Right cardiac atrium (tissue), 5 donors: ENCODE measurements around the gene GNAI2. TPM values are rescaled to one million over a fixed set of nuclear protein-coding genes. Genes with fewer than 3 reads are reported as not detected.
"Not testable (repeated sequence)": the region's sequence is repeated elsewhere in the genome, so short reads cannot be mapped to it uniquely, and the experiment has no call there.

Experiments used
- ATAC-seq, 2 donors: fragments of 200-7000 bp; cut with Tn5 transposase; one replicate each; pipeline versions ENCODE4 v1.8.0 to v1.9.1; 2020; ENCODE audit warnings: moderate library complexity in 2 of 2, mild to moderate bottlenecking in 1 of 2
- DNase-seq, 3 donors: peaks; one replicate each; pipeline ENCODE4 v3.0.0-alpha.2; 2020
- H3K27ac ChIP-seq: one replicate; pipeline ENCODE4 v1.5.1; 2013; ENCODE audit warnings: mild to moderate bottlenecking, low read length, control low read depth, moderate library complexity
- H3K27me3 ChIP-seq: one replicate; pipeline ENCODE4 v1.6.1; 2013; ENCODE audit not compliant: control insufficient read depth, insufficient read depth
- H3K4me1 ChIP-seq: one replicate; pipeline ENCODE4 v1.6.1; 2013; ENCODE audit warnings: low read length; ENCODE audit not compliant: control insufficient read depth, insufficient read depth
- H3K4me3 ChIP-seq: one replicate; pipeline ENCODE4 v1.5.1; 2013; ENCODE audit warnings: low read length, control low read depth
- H3K9me3 ChIP-seq: one replicate; pipeline ENCODE4 v1.6.1; 2013; ENCODE audit warnings: low read length; ENCODE audit not compliant: control insufficient read depth
- WGBS: extraction: QIAGEN DNeasy Blood & Tissue Kit; methylation state at CpG from one replicate; pipeline ENCODE4 v1.1.7; 2013; 5-methylcytosine and 5-hydroxymethylcytosine counted together
- intact Hi-C, 4 donors: fragments of 100-400 bp; cut with DNase I; formaldehyde crosslinking; loops; one replicate each; pipeline versions ENCODE4 v1.11.0 to v1.14.0; 2022 to 2023
- polyA plus RNA-seq: library from polyadenylated mRNA; stranded (reverse); fragments of 200-250 nt; gene quantifications from one replicate; pipeline ENCODE4 v1.2.3, GENCODE V29; 2013
- total RNA-seq, 4 donors: library from RNA; stranded (reverse); fragmentation: NEBNext Ultra II Directional; extraction: Animal tissue kit (Norgen Biotek cat#: 25700); gene quantifications; one replicate each; pipeline ENCODE4 v1.2.1, GENCODE V29; 2021
- donor health status: healthy with polysubstance abuse.
- donor health status: DM: no; HTN: yes; CAD: no.
- donor health status: DM: no; HTN: no; CAD: no.
- donor health status: DM: no; HTN: yes; CAD: no; lungs with severe emphysema.
- donor health status: DM: yes; HTN: yes; CAD: no.

The GNAI2 gene
- total and polyA plus RNA-seq, 5 donors = 122 to 149 (median 148) TPM

DNA sequence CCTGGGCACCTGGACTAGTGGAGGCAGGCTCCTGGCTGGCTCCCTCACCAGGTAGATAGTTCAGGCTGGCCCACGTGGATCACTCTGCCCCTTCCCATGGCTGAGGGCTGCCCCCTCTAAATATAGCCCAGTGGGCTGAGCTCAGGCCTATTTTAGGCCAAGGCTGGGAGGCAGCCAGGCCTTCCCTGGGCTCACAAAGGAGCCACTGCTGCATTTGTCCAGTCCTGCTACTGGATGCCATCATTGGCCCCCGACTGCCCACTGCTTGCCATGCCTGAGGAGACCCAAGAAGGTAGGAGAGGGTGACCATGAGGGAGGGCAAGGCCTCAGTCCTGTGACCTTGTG is 42.8 kb downstream of the GNAI2 start, which contains the start of gene LSMEM2:
Gene LSMEM2, plus strand, starts transcription at position 208 of the 345 bp plus-strand sequence. Its CDS starts 27 bp downstream, at position 235.
- 37% methylated on average over 2 of the region's 2 CpGs for WGBS
- H3K4me1 ChIP-seq = peaks cover 2% of the 10 kb centered on the region
- ATAC-seq (peak; percentile 43 to 78), DNase-seq (peak in 2 of 3 donors; percentile 80)
- peak within 1 kb of the TSS; percentile 9 for H3K4me3 ChIP-seq
- peak within 1 kb of the TSS; percentile 89 for H3K27ac ChIP-seq
- intact Hi-C loops = loop anchor here in 2 of 4 donors (10.0 kb wide), 1 partner anchor 154 kb away; no protein-coding TSS in a partner anchor
- H3K27me3 ChIP-seq = no peaks in the 10 kb centered on the region
- no peaks in the 10 kb centered on the region for H3K9me3 ChIP-seq

DNA sequence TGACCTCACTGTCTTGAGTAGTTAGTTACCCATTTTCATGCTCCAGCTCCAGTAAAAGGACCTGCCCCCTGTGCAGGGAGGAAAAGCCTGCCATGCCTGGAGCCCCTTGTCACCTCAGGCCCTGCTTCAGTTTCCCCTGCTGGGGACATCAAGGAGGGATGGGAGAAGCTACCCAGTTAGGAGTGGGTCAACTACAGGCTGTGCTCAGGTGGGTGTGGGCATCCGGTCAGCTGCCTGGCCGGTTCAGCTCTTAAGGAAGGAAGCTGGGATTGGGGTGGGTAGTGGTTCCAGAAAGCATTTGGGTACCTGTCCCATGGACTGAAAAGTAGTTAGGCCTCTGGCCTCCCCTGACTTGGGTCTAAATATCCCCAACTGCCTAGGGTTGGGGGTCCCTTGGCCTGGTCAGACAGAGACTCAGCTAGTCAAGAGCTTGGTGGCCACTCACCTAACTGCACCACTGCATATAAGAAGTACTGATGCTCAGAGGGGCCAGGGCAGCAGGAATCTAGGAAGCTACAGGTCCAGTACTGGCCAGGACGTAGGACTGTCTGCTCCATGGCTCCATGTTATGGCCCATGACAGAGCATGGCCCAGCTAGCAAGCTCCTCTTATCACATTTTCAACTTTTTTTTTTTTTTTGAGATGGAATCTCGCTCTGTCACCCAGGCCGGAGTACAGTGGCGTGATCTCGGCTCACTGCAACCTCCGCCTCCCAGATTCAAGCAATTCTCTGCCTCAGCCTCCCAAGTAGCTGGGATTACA is 43.4 kb downstream of the GNAI2 start:
- Histone ChIP-seq H3K27ac (peak overlapping the region; percentile 89), H3K4me3 (peak overlapping the region; percentile 9), H3K27me3 (no peaks in the 10 kb centered on the region), H3K4me1 (peaks cover 2% of the 10 kb centered on the region), H3K9me3 (no peaks in the 10 kb centered on the region)
- WGBS = 81% methylated on average over 8 of the region's 8 CpGs
- intact Hi-C loops = loop anchor here in 2 of 4 donors (10.0 kb wide), 1 partner anchor 155 kb away; no protein-coding TSS in a partner anchor
- no peak for DNase-seq
- ATAC-seq = peak; percentile 2

DNA sequence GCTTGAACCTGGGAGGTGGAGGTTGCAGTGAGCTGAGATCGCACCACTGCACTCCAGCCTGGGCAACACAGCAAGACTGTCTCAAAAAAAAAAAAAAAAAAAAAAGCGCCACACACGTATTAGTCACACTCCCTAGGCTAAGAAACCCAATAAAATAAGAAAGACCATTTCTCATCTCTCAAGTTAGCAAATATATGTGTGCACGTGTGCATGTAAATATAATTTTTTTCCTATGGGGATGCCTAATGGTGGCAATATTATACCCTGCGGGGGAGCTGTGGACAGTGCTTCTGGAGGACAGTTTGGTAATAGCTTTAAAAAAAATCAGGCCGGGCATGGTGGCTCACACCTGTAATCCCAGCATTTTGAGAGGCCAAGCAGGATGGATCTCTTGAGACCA is 48.1 kb downstream of the GNAI2 start:
- ATAC-seq, H3K27ac ChIP-seq, H3K27me3 ChIP-seq, DNase-seq, H3K9me3 ChIP-seq, H3K4me3 ChIP-seq, intact Hi-C loops, H3K4me1 ChIP-seq: not testable (repeated sequence)
- 87% methylated on average over 6 of the region's 6 CpGs for WGBS

DNA sequence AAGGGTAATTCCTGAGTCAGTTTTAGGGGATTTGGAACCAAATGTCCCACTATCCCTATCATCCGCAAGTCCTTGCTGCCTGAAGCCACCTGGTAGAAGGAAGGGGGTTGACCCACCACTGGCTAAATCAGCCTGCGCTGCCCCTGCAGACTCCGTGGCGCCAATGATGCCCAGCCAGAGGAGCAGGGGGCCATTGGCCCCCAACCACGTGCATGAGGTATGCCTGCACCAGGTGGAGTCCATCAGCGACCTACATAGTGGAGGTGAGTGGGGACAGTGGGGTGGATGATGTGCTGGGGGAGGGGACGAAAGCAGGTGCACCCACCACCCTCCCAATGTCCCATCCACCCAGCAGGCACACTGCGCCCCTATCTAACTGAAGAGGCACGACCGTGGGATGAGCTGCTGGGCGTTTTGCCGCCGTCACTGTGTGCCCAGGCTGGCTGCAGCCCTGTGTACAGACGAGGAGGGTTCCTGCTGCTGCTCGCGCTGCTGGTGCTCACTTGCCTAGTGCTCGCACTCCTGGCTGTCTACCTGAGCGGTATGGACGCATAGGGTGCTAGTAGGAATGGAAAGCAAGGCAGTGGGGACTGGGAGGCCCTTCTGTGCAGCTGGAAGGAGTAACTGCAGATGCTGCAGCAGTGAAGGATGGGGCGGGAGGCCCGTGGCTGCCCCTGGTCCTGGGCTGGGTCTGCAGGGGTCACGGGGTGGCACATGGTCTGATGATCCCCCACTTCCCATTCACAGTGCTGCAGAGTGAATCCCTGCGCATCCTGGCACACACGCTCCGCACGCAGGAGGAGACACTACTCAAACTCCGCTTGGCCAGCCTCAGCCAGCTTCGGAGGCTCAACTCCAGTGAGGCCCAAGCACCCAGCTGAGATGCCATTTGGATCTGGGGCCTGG is 50.6 kb downstream of the GNAI2 start:
- Histone ChIP-seq H3K4me3 (no peak overlapping the region), H3K27ac (peak overlapping the region; percentile 48), H3K27me3 (no peaks in the 10 kb centered on the region), H3K9me3 (no peaks in the 10 kb centered on the region), H3K4me1 (peaks cover 3% of the 10 kb centered on the region)
- intact Hi-C loops = no loop called here
- no peak for ATAC-seq
- WGBS = 87% methylated on average over 28 of the region's 28 CpGs
- peak in 1 of 3 donors; percentile 44 for DNase-seq

DNA sequence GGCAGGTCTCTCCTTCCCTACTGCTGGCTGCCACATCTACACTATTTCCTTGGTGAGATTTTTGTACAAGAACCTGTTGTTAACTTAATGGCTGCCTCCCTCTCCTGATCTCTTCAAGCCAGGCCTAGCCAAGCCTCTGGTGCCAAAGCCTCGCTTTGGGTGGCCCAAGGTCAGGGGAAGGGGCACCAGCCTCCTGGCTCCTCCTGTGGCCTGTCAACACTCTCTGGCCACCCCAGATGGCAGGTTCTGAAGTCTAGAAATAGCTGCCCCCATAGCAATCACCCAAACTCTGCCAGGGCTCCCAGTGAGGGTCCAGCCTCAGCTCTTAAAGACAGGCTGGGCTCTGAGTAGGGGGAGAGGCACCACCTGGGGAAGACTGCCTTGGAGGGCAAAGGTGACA is 51.3 kb downstream of the GNAI2 start:
- WGBS = 64% methylated on average over 1 of the region's 1 CpG
- Histone ChIP-seq H3K4me1 (peaks cover 3% of the 10 kb centered on the region), H3K4me3 (no peak overlapping the region), H3K9me3 (no peaks in the 10 kb centered on the region), H3K27ac (peak overlapping the region; percentile 48), H3K27me3 (no peaks in the 10 kb centered on the region)
- ATAC-seq (peak in 1 of 2 donors; percentile 17), DNase-seq (peak in 2 of 3 donors; percentile 69 to 81)
- intact Hi-C loops = no loop called here

DNA sequence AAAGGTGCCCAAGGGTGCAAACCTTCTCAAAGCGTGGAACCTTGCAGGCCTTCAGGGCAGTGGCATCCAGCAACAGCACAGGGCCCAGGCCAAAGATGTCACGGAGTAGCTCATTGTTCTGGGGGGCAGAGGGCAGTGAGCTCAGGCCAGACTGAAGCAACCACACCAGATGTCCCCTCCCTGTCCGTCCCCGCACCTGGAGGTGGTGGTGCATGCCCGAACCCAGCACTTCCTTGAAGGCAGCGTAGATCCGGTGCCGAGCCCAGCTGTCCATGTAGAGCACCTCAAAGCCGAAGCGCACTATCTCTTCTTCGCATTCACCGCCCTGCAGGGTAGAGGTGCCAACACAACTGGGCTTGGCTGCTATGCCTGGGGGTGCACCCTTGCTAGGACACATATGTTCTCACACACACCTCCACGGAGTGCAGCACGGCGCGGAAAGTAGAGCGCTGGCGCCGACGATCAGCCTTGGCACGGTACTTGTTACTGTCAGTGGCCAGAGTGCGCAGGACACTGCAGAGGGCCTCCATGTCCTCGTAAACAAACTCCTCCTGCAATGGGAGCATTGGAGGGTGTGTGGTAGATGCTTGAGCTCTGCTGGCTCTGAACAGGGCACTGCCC is 52.5 kb downstream of the GNAI2 start:
- no peaks in the 10 kb centered on the region for H3K27me3 ChIP-seq
- DNase-seq (peak in 1 of 3 donors; percentile 34), ATAC-seq (no peak)
- whole genome bisulfite sequencing = 93% methylated on average over 23 of the region's 23 CpGs
- H3K27ac ChIP-seq = no peak overlapping the region
- intact Hi-C loops = no loop called here
- no peak overlapping the region for H3K4me3 ChIP-seq
- H3K9me3 ChIP-seq = no peaks in the 10 kb centered on the region
- H3K4me1 ChIP-seq = peaks cover 5% of the 10 kb centered on the region

DNA sequence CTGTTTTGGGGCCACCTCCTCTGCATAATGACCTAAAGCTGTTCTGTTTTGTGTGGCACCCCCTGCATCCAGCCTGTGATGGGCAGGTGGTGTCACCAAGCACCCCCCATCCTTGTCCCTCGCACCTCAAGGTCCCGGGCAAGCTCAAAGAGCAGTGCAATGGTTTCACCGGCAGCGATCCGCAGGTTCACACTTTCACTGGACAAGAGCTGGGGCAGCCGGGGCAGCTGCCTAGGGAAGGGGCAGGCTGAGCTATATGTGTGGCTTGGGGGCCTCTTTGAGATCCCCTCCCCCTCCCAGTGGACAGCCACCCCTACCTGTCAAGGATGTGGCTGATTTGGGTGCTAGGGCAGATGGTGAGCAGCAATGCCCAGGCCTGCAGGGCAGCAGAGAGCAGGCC is 53.1 kb downstream of the GNAI2 start:
- WGBS = 92% methylated on average over 6 of the region's 6 CpGs
- Histone ChIP-seq H3K27ac (no peak overlapping the region), H3K4me1 (peaks cover 5% of the 10 kb centered on the region)

DNA sequence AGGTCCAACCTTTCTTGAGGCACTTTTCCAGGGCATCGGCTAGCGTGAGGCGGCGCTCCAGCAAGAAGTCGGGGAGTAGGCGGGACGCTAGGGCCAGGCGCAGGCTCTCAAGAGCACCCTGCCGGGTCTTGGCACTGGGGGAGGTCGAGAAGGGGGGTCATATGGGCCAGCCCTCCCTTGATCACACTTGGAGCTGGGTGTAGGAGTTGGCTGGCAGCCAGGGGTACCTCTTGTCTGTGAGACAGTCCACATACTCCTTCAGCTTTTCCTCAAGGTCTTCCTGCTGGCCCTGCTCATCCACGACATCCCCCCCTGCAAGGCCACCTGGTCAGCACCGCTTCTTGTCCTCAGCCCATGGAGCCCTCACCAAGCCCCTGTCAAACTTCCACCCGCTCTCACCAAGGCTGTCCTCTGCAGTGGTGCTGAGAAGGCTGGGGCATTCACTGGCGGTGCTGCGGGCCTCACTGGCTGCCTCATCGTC is 54.2 kb downstream of the GNAI2 start:
- DNase-seq (peak; percentile 33 to 74 (median 71)), ATAC-seq (no peak)
- Histone ChIP-seq H3K4me3 (no peak overlapping the region), H3K4me1 (peaks cover 5% of the 10 kb centered on the region), H3K27me3 (no peaks in the 10 kb centered on the region), H3K27ac (no peak overlapping the region), H3K9me3 (no peaks in the 10 kb centered on the region)
- intact Hi-C loops = no loop called here
- WGBS = 87% methylated on average over 16 of the region's 16 CpGs

More for the DNA sequence above, 53.1 kb downstream of the GNAI2 start:
- Histone ChIP-seq H3K27me3 (no peaks in the 10 kb centered on the region), H3K4me3 (no peak overlapping the region), H3K9me3 (no peaks in the 10 kb centered on the region)
- intact Hi-C loops = no loop called here
- DNase-seq = no peak
- no peak for ATAC-seq

DNA sequence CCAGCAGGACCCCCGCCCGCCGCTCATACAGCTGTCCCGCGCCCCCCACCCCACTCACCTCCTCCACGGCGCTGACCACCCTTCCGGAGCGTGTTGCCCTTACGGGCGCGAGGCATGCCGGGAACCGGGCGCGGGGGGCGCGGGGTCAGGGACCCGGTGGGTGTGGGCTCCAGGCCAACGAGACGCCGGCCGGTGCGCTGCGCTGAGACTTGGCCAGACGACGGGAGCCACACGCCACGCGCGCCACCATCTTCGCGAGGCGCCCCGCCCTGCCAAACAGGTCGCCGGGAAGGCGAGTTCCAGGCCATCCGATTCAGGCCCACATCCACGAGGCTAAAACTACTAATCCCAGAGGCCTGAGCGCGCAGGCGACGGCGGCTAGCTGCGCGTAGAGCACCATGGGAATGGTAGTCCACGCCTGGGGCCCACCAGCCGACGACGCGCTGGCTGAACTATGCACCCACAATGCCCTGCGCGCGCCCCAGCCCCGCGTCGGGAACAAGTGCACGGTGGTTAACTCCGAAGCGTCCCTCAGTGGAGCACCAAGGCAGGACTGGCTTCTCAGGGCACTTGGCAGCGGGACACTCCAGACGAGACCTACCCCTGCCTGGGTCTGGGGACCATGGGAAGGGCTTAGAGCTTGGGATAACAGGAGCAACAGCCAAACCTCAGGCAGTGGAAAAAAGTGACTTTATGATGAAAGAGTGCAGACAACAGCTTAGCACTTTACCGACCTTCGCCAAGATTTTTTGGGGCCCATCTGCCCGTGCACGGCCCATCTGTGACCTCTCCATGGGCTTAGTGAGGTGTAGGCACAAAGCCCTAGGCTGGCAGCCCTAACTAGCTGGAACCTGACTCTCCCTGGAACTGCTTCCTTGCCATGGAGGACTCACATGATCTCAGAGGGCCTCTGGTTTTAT is 56.4 kb downstream of the GNAI2 start, which contains the start of gene IFRD2:
Gene IFRD2, minus strand, starts transcription at position 271 of the 920 bp plus-strand sequence. Its CDS starts 155 bp downstream, at position 116.
- Histone ChIP-seq H3K27me3 (no peaks in the 10 kb centered on the region), H3K4me1 (peaks cover 5% of the 10 kb centered on the region), H3K27ac (peak within 1 kb of the TSS; percentile 80), H3K9me3 (no peaks in the 10 kb centered on the region), H3K4me3 (peak within 1 kb of the TSS; percentile 79)
- ATAC-seq = peak; percentile 93 to 95
- peak; percentile 98 to 99 (median 99) for DNase-seq
- intact Hi-C loops = no loop called here
- under 1% methylated on average over 67 of the region's 67 CpGs for WGBS
